Body of pancreas (tissue), 4 donors: ENCODE data around the gene TFF2. TPM values are rescaled to one million over a fixed set of nuclear protein-coding genes. Genes with fewer than 3 reads are reported as not detected.

Experiments
- ATAC-seq: fragments of 150-250 bp; one replicate; pipeline ENCODE4 v1.9.1; 2016
- DNase-seq, 4 donors: peaks; one replicate each; pipeline ENCODE4 v3.0.0-alpha.2; 2019
- H3K27ac ChIP-seq, 4 donors: fragments of 200-600 bp; sonication (generic); 1 replicate in 3 of 4; 2 replicates in 1 of 4; pipeline versions ENCODE4 v1.5.1 to v1.6.1; 2016 to 2019; ENCODE audit warnings: mild to moderate bottlenecking in 1 of 4, mixed read lengths in 1 of 4, moderate library complexity in 1 of 4
- H3K27me3 ChIP-seq, 2 donors: fragments of 200-600 bp; sonication (generic); one replicate each; pipeline ENCODE4 v1.6.0; 2016; ENCODE audit warnings: mild to moderate bottlenecking in 1 of 2
- H3K36me3 ChIP-seq, 2 donors: fragments of 200-600 bp; sonication (generic); replicated peaks in 1 of 2; 2 replicates each; pipeline ENCODE4 v1.5.1; 2016; ENCODE audit warnings: low read depth in 2 of 2; ENCODE audit not compliant: insufficient read depth in 1 of 2
- H3K4me1 ChIP-seq: fragments of 200-600 bp; sonication (generic); one replicate; pipeline ENCODE4 v1.6.0; 2016
- H3K4me3 ChIP-seq, 2 donors: fragments of 200-600 bp; sonication (generic); 1 replicate in 1 of 2; 2 replicates in 1 of 2; pipeline ENCODE4 v1.5.1; 2016 to 2019
- H3K9me3 ChIP-seq, 3 donors: fragments of 200-600 bp; sonication (generic); 1 replicate in 2 of 3; 2 replicates in 1 of 3; pipeline ENCODE4 v1.5.1; 2016
- POLR2A ChIP-seq, 3 donors: fragments of 450-650 bp; IDR thresholded peaks; one replicate each; pipeline ENCODE4 v1.6.1; 2016; ENCODE audit warnings: antibody characterized with exemption in 3 of 3, mild to moderate bottlenecking in 2 of 3
- WGBS, 2 donors: methylation state at CpG; one replicate each; pipeline ENCODE4 v1.1.5; 2017; 5-methylcytosine and 5-hydroxymethylcytosine counted together
- intact Hi-C: fragments of 100-400 bp; cut with DNase I; formaldehyde crosslinking; loops from one replicate; pipeline ENCODE4 v1.15.1; 2023
- total RNA-seq, 2 donors: library from RNA; depleted of rRNA; stranded (reverse); fragments of >200 nt; gene quantifications; one replicate each; pipeline ENCODE4 v1.1.0, GENCODE V29; 2016
- TF ChIP-seq, protein P1 (sequence below), 7 experiments: fragments of 450-650 bp in 4 of 7; fragments of 200-600 bp in 3 of 7; sonication (generic) in 3 of 7; IDR thresholded peaks; one replicate each; pipeline ENCODE4 v1.5.1; 2016 to 2019; ENCODE audit warnings: antibody characterized with exemption in 7 of 7

The TFF2 gene
- total RNA-seq, 2 donors from 2014 or later = 1.3 to 9.3 TPM

DNA sequence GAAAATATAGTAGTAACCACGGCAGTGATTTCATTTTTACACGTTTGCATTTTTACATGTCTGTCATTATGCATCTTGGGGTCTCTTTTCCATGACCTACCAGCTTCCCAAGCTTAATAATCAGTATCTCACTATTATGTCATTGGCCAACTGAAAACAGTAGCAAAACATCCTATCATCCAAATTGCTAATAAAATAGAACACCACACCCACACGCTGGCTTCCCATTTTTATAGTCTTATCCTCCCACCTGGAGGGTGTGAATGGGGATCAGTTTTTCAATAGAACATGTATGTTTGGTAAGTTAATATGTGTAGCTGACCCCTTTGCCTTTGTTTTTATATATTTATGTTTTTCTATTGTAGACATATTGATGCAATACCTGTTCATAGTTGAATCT is 47.4 kb downstream of the TFF2 start:
- WGBS, 2 donors = 56 to 63% methylated on average over 3 of the region's 3 CpGs
- H3K27ac ChIP-seq = no peak overlapping the region
- no peak for TF ChIP-seq POLR2A (IDR thresholded peaks at IDR 0.05)
- TF ChIP-seq, protein P1, sequence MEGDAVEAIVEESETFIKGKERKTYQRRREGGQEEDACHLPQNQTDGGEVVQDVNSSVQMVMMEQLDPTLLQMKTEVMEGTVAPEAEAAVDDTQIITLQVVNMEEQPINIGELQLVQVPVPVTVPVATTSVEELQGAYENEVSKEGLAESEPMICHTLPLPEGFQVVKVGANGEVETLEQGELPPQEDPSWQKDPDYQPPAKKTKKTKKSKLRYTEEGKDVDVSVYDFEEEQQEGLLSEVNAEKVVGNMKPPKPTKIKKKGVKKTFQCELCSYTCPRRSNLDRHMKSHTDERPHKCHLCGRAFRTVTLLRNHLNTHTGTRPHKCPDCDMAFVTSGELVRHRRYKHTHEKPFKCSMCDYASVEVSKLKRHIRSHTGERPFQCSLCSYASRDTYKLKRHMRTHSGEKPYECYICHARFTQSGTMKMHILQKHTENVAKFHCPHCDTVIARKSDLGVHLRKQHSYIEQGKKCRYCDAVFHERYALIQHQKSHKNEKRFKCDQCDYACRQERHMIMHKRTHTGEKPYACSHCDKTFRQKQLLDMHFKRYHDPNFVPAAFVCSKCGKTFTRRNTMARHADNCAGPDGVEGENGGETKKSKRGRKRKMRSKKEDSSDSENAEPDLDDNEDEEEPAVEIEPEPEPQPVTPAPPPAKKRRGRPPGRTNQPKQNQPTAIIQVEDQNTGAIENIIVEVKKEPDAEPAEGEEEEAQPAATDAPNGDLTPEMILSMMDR (IDR thresholded peaks at IDR 0.05) = no peak
- H3K36me3 ChIP-seq = no peaks in the 10 kb centered on the region
- H3K4me3 ChIP-seq = no peak overlapping the region
- ATAC-seq (no peak), DNase-seq (no peak)
- H3K9me3 ChIP-seq = no peaks in the 10 kb centered on the region
- H3K4me1 ChIP-seq = peaks cover 6% of the 10 kb centered on the region
- intact Hi-C loops = no loop called here
- H3K27me3 ChIP-seq = no peaks in the 10 kb centered on the region

DNA sequence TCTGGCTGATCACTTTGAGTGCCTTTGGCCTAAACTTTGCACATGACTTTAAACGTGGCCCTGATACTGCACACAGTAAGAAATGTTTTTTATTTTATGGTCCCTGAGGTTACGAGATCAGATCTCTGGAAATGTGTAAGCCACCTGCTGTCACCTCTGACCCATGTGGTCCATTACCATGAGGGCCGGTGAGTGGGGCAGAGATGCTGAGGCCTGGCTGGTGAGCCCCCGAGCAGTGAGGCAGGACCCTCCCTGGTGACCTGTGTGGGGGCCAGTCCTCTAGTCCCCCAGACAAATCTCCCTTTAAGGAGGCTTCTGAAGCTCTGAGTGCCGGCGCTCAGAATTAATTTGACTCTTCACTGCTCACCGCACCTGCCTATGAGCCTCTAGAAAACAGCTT is 48.0 kb downstream of the TFF2 start:
- DNase-seq (no peak), ATAC-seq (no peak)
- Histone ChIP-seq H3K27me3 (no peaks in the 10 kb centered on the region), H3K36me3 (no peaks in the 10 kb centered on the region), H3K4me1 (peaks cover 6% of the 10 kb centered on the region), H3K9me3 (no peaks in the 10 kb centered on the region), H3K4me3 (no peak overlapping the region), H3K27ac (no peak overlapping the region)
- intact Hi-C loops = no loop called here
- TF ChIP-seq, protein P1 (IDR thresholded peaks at IDR 0.05) = no peak
- no peak for TF ChIP-seq POLR2A (IDR thresholded peaks at IDR 0.05)
- 70% methylated on average over 4 to 7 of the region's 7 CpGs for WGBS, 2 donors

DNA sequence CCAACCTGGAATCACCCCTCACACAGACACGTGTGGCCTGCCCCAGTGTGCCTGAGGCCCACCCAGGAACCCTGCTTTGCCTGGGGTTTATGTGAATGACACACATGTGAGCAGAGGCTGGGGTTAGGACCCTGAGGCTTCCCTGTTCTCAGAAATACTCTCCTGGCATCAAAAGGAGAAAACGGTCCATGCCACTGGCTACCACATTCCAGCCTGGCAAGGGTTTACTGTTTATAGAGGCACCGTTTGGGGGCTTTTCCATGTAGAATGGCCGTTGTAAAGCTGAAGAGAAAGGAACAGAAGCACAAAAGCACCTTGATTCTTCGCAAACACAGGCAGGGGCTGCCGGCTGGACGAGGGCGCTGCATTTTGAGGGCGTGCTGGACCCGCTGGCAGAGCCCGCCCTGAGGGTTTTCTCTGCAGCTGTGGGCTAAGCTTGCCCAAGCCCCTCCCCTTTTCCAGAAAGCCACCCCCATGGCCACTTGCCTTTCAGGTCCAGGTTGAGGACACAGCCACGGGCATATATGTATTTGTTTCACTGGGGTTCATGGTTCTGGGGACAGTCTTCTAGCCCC is 48.6 kb downstream of the TFF2 start:
- DNase-seq (no peak), ATAC-seq (no peak)
- intact Hi-C loops = no loop called here
- peaks cover 5% of the 10 kb centered on the region for H3K4me1 ChIP-seq
- WGBS, 2 donors = 66 to 73% methylated on average over 12 of the region's 12 CpGs
- no peaks in the 10 kb centered on the region for H3K27me3 ChIP-seq
- H3K4me3 ChIP-seq = no peak overlapping the region
- H3K9me3 ChIP-seq = no peaks in the 10 kb centered on the region
- H3K27ac ChIP-seq = peak overlapping the region in 2 of 4 donors; percentile 30 to 36
- H3K36me3 ChIP-seq = no peaks in the 10 kb centered on the region
- TF ChIP-seq, protein P1 (IDR thresholded peaks at IDR 0.05) = no peak

DNA sequence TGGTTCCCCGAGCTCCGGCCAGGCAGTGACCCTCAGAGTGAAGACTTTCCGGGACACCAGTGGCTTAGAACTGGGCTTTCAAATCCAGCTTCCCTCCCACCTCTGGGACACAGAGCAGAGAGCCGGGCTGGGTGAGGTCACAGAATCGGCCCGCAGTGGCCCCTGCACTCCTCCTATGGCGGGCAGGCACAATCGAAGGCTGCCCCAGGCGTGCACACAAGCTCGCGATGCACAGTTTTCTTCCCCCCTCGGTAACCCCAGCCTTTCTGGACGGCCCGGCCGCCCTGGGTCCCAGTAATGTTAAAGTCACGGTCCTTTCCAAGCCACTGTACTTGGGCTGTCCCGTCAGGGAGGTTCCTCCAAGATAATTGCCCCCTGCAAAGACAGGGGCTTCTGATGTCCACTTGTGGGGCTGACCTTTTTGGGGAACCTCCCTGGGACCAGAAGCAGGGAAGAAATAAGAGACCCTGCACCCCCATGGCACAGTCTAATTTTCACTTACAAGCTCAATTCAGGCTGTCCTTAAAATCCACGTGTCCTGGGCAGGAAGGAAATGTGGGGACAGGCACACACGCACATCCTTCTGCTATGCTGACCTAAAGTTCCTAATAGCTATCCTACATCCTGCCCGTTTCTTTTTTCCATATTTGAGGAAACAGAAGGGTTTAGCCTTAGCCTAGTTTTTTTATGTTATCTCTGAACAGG is 49.3 kb downstream of the TFF2 start:
- DNase-seq = no peak
- Histone ChIP-seq H3K4me3 (no peak overlapping the region), H3K27me3 (no peaks in the 10 kb centered on the region), H3K4me1 (no peaks in the 10 kb centered on the region), H3K36me3 (no peaks in the 10 kb centered on the region), H3K9me3 (no peaks in the 10 kb centered on the region), H3K27ac (peak overlapping the region in 2 of 4 donors; percentile 20 to 36)
- intact Hi-C loops = no loop called here
- 68 to 79% methylated on average over 20 of the region's 20 CpGs for WGBS, 2 donors
- no peak for TF ChIP-seq POLR2A (IDR thresholded peaks at IDR 0.05)
- TF ChIP-seq, protein P1 (IDR thresholded peaks at IDR 0.05) = no peak
- ATAC-seq = peak; percentile 54

DNA sequence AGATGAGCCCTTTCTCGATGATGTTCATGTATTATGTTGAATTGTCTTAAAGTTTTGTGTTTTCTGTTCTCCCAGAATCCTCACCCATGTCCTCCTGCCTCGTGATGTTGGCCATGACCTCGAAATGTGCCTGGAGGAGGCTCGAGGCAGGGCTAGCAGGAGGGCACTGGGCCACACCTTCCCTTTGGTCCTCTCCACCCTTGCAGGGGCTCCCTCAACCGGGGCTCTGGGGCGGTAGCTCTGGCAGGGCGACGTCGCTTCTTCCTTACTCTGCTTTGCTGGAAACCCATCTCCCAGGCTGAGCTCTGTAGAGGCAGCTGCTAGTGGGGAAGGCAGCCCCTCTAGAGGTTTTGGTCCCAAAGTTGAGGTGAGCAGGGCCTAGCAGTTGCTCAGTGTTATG is 49.8 kb downstream of the TFF2 start:
- Histone ChIP-seq H3K4me3 (no peak overlapping the region), H3K27ac (peak overlapping the region in 2 of 4 donors; percentile 20 to 36), H3K27me3 (no peaks in the 10 kb centered on the region), H3K4me1 (no peaks in the 10 kb centered on the region), H3K9me3 (no peaks in the 10 kb centered on the region), H3K36me3 (no peaks in the 10 kb centered on the region)
- DNase-seq = no peak
- intact Hi-C loops = no loop called here
- ATAC-seq = no peak
- TF ChIP-seq POLR2A (IDR thresholded peaks at IDR 0.05) = no peak
- TF ChIP-seq, protein P1 (IDR thresholded peaks at IDR 0.05) = no peak
- WGBS, 2 donors = 79% methylated on average over 8 to 9 of the region's 9 CpGs
